ENCODE data around the gene TMEM163. TPM values are rescaled to one million over a fixed set of nuclear protein-coding genes. Genes with fewer than 3 reads are reported as not detected.

TMEM163 gene
- total and polyA plus RNA-seq, 3 donors from 2014 or later = 24.0 to 44.3 (median 37.3) TPM

GRCh38 chr2:134564549-134564948 lies 154.3 kb downstream of the TMEM163 start:
- no peak overlapping the region for H3K27ac ChIP-seq
- no peaks in the 10 kb centered on the region for H3K36me3 ChIP-seq (ENCODE audit: low read depth, missing control alignments)
- H3K27me3 ChIP-seq = no peaks in the 10 kb centered on the region
- no peak overlapping the region for H3K4me3 ChIP-seq
- no peaks in the 10 kb centered on the region for H3K4me1 ChIP-seq
- 64 to 71% methylated on average over 3 of the region's 3 CpGs for WGBS, 2 donors
- DNase-seq = no peak
- intact Hi-C loops (cut with DNase I; ENCODE audit: low total_unique reads) = no loop called here
- no peaks in the 10 kb centered on the region for H3K9me3 ChIP-seq
- TF ChIP-seq, protein P1, sequence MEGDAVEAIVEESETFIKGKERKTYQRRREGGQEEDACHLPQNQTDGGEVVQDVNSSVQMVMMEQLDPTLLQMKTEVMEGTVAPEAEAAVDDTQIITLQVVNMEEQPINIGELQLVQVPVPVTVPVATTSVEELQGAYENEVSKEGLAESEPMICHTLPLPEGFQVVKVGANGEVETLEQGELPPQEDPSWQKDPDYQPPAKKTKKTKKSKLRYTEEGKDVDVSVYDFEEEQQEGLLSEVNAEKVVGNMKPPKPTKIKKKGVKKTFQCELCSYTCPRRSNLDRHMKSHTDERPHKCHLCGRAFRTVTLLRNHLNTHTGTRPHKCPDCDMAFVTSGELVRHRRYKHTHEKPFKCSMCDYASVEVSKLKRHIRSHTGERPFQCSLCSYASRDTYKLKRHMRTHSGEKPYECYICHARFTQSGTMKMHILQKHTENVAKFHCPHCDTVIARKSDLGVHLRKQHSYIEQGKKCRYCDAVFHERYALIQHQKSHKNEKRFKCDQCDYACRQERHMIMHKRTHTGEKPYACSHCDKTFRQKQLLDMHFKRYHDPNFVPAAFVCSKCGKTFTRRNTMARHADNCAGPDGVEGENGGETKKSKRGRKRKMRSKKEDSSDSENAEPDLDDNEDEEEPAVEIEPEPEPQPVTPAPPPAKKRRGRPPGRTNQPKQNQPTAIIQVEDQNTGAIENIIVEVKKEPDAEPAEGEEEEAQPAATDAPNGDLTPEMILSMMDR (IDR thresholded peaks at IDR 0.05) = no peak
- no peak for TF ChIP-seq POLR2A (IDR thresholded peaks at IDR 0.05)

GRCh38 chr2:134558208-134558830 lies 160.5 kb downstream of the TMEM163 start:
- Histone ChIP-seq H3K27me3 (no peaks in the 10 kb centered on the region), H3K9me3 (no peaks in the 10 kb centered on the region), H3K4me1 (no peaks in the 10 kb centered on the region), H3K27ac (no peak overlapping the region), H3K36me3 (ENCODE audit: low read depth, missing control alignments) (no peaks in the 10 kb centered on the region), H3K4me3 (no peak overlapping the region)
- TF ChIP-seq, protein P1 (IDR thresholded peaks at IDR 0.05) = no peak
- TF ChIP-seq POLR2A (IDR thresholded peaks at IDR 0.05) = no peak
- intact Hi-C loops (cut with DNase I; ENCODE audit: low total_unique reads) = no loop called here
- no peak for DNase-seq
- WGBS, 2 donors = 84 to 85% methylated on average over 5 of the region's 5 CpGs

- WGBS, 2 donors = 86 to 87% methylated on average over 6 of the region's 6 CpGs
- intact Hi-C loops (cut with DNase I; ENCODE audit: low total_unique reads) = no loop called here
- DNase-seq = no peak
- Histone ChIP-seq H3K36me3 (ENCODE audit: low read depth, missing control alignments) (no peaks in the 10 kb centered on the region), H3K4me3 (no peak overlapping the region), H3K4me1 (no peaks in the 10 kb centered on the region), H3K27ac (no peak overlapping the region), H3K27me3 (no peaks in the 10 kb centered on the region), H3K9me3 (no peaks in the 10 kb centered on the region)
- TF ChIP-seq, protein P1 (IDR thresholded peaks at IDR 0.05) = no peak
- no peak for TF ChIP-seq POLR2A (IDR thresholded peaks at IDR 0.05)
These were observed 163.4 kb downstream of the TMEM163 start for GRCh38 chr2:134555411-134555810.

DNA sequence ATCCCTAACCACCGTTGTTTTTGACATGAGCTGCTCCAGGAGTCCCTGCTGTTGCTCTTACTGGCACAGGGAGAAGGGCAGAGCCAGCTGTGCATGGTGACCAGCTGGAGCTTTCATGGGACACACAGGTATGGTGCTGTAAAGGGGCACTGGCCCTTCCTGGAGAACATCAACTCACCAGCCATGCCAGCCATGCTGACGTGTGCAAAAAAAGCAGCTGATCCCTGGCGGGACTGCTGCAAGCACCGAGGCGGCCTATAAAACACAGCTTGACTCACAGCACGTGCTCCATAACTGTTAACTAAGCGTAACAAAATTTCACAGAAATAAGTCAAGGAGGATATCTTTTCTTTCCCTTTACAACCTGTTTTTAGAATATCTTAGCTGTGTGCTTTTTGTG lies 165.1 kb downstream of the TMEM163 start:
- no peak overlapping the region for H3K27ac ChIP-seq
- no peaks in the 10 kb centered on the region for H3K9me3 ChIP-seq
- TF ChIP-seq, protein P1 (IDR thresholded peaks at IDR 0.05) = no peak
- TF ChIP-seq POLR2A (IDR thresholded peaks at IDR 0.05) = no peak
- H3K36me3 ChIP-seq (ENCODE audit: low read depth, missing control alignments) = no peaks in the 10 kb centered on the region
- H3K4me3 ChIP-seq = no peak overlapping the region
- H3K27me3 ChIP-seq = no peaks in the 10 kb centered on the region
- no peaks in the 10 kb centered on the region for H3K4me1 ChIP-seq
- DNase-seq = no peak
- WGBS, 2 donors = 87 to 95% methylated on average over 7 of the region's 7 CpGs
- intact Hi-C loops (cut with DNase I; ENCODE audit: low total_unique reads) = no loop called here

DNA sequence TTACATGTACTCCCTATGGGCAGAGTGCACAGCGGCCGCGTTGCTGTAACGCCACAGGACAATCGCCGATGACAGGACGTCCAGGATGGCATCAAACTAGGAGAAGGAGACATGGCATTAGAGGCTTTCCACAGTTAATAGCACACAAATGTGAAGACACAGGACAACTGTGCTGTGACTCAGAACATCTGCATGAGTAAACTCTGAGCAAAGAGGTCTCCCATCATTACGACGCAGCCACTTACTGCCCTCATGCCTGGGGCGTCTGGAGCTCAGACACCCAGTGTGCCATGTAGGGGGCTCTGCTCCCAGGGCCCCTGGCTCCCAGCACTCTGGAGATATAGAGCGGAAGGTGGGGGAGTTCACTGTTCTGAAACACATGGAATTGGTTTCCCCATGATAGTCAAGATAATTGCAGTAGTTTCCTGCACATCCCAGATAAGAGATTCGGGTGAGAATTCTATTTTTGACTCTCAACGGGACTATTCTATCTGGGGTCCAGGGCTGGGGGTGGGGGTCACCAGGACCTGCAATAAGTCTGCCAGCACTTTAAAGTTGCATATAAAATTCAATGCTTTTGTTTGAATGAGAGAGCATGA lies 168.1 kb downstream of the TMEM163 start:
- intact Hi-C loops (cut with DNase I; ENCODE audit: low total_unique reads) = no loop called here
- 80 to 87% methylated on average over 13 of the region's 13 CpGs for WGBS, 2 donors
- no peak overlapping the region for H3K27ac ChIP-seq
- no peaks in the 10 kb centered on the region for H3K36me3 ChIP-seq (ENCODE audit: low read depth, missing control alignments)
- H3K9me3 ChIP-seq = no peaks in the 10 kb centered on the region
- no peak for DNase-seq
- H3K4me1 ChIP-seq = no peaks in the 10 kb centered on the region
- no peaks in the 10 kb centered on the region for H3K27me3 ChIP-seq
- TF ChIP-seq POLR2A (IDR thresholded peaks at IDR 0.05) = no peak
- TF ChIP-seq, protein P1 (IDR thresholded peaks at IDR 0.05) = no peak
- no peak overlapping the region for H3K4me3 ChIP-seq
